Endodermal cell (in vitro differentiated cells): Measurements from ENCODE around the gene C11orf21. TPM values are rescaled to one million over a fixed set of nuclear protein-coding genes. Genes with fewer than 3 reads are reported as not detected.

Source experiments
- DNase-seq: peaks from one replicate; pipeline ENCODE4 v3.0.0-alpha.2; 2017
- H3K27ac ChIP-seq: 2 replicates; pipeline ENCODE4 v1.5.1; 2013; ENCODE audit warnings: mild to moderate bottlenecking, low read depth, low read length, moderate library complexity
- H3K27me3 ChIP-seq: 2 replicates; pipeline ENCODE4 v1.6.1; 2013; ENCODE audit warnings: mild to moderate bottlenecking, low read length, moderate library complexity; ENCODE audit not compliant: insufficient read depth, control insufficient read depth, poor library complexity, severe bottlenecking
- H3K36me3 ChIP-seq: 2 replicates; pipeline ENCODE4 v1.7.0; 2013; ENCODE audit warnings: mild to moderate bottlenecking, low read length, moderate library complexity; ENCODE audit not compliant: control insufficient read depth, insufficient read depth
- H3K4me1 ChIP-seq: one replicate; pipeline ENCODE4 v1.7.0; 2013; ENCODE audit warnings: low read length; ENCODE audit not compliant: control insufficient read depth, insufficient read depth
- H3K4me3 ChIP-seq: 2 replicates; pipeline ENCODE4 v1.5.1; 2013; ENCODE audit warnings: mild to moderate bottlenecking, low read length, moderate library complexity
- H3K9ac ChIP-seq: 2 replicates; pipeline ENCODE4 v1.6.1; 2013; ENCODE audit warnings: mild to moderate bottlenecking, low read length, moderate library complexity; ENCODE audit not compliant: poor library complexity, severe bottlenecking; ENCODE audit errors: extremely low read depth
- H3K9me3 ChIP-seq: 2 replicates; pipeline ENCODE4 v1.6.1; 2013; ENCODE audit warnings: mild to moderate bottlenecking, low read length, moderate library complexity; ENCODE audit not compliant: control insufficient read depth
- H3K27ac Mint-ChIP-seq: 2 replicates; pipeline ENCODE4 v1.8.0; 2020; ENCODE audit warnings: mixed read lengths
- H3K27me3 Mint-ChIP-seq: 2 replicates; pipeline ENCODE4 v1.8.0; 2021; ENCODE audit warnings: mild to moderate bottlenecking, mixed read lengths; ENCODE audit not compliant: insufficient read depth
- H3K36me3 Mint-ChIP-seq: 2 replicates; pipeline ENCODE4 v1.8.0; 2020; ENCODE audit warnings: low read depth, mixed read lengths
- H3K4me1 Mint-ChIP-seq: 2 replicates; pipeline ENCODE4 v1.8.0; 2020; ENCODE audit warnings: mixed read lengths
- H3K4me3 Mint-ChIP-seq: 2 replicates; pipeline ENCODE4 v1.8.0; 2020; ENCODE audit warnings: mild to moderate bottlenecking, moderate library complexity, mixed read lengths
- H3K9me3 Mint-ChIP-seq: 2 replicates; pipeline ENCODE4 v1.8.0; 2020; ENCODE audit warnings: mild to moderate bottlenecking, mixed read lengths
- WGBS, 2 experiments: methylation state at CpG; one replicate each; pipeline versions ENCODE4 v1.1.5 to v1.1.7; 2013; ENCODE audit warnings: missing lambda C conversion rate in 2 of 2, mixed read lengths in 1 of 2; ENCODE audit not compliant: insufficient coverage in 1 of 2, insufficient read length in 1 of 2; 5-methylcytosine and 5-hydroxymethylcytosine counted together
- total RNA-seq, 2 donors: library from RNA; stranded (reverse); fragmentation: NEBNext Ultra II Directional in 1 of 2; extraction: Animal tissue kit (Norgen Biotek cat#: 25700) in 1 of 2; gene quantifications; 2 replicates in 1 of 2; 3 replicates in 1 of 2; pipeline ENCODE4 v1.2.1, GENCODE V29; 2021
- TF ChIP-seq, protein P1 (sequence below): fragments of 200-600 bp; sonication (generic); conservative IDR thresholded peaks from 2 replicates; pipeline ENCODE4 v1.5.0; 2021; ENCODE audit warnings: antibody characterized with exemption, mild to moderate bottlenecking

Gene C11orf21
- total RNA-seq, 2 donors from 2014 or later, result 0.20 TPM; not detected in 1

DNA sequence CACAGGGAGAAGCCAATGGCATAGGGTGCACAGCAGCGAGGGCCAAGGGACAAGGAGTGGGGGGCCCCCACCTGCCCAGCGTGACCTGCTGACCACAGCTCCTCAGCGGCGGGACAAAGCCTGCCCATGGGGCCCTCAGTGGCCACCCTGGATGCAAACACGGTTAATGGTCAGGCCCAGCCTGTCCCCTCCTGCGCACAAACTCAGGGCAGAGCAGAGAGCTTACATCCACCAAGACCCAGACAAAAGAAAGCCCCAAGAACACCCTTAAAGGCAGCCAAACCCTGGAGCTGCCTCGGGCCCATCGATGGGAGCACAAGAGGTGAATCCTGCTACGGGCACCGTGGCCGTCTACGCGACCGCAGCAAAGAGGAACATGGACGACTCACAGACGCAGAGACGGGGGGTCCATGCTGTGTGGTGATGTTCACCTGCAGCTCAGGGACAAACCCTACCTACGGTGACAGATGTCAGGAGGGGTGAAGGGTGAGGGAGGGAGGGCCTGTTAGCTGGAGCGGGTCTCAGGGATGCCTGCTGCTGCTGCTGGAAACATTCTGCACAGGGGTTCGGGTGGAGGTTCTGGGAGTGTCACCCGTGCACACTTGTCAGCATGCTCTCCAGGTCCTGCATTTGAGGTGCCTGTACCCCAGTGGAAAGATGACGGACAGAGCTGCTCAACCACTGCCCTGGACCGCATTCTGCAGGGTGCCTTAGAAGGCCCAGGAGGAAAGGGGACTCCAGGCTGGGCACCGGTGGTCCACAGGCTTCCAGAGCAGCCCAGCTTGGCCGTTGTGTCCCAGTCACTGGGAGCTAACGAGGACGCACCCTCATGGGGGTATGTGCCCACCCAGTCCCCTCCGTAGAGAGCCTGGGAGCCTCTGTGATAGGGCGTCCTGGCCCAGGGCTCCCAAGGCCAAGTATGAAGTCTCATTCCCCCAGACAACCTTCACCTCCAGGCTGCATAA lies 42.9 kb downstream of the C11orf21 start:
- H3K27me3 ChIP-seq, result no peaks in the 10 kb centered on the region
- H3K27ac ChIP-seq, result no peak overlapping the region
- H3K4me3 ChIP-seq, result no peak overlapping the region
- H3K4me3 Mint-ChIP-seq, result no peak overlapping the region
- no peak overlapping the region for H3K27ac Mint-ChIP-seq
- peak; percentile 36 for DNase-seq
- no peaks in the 10 kb centered on the region for H3K36me3 ChIP-seq
- TF ChIP-seq, protein P1, sequence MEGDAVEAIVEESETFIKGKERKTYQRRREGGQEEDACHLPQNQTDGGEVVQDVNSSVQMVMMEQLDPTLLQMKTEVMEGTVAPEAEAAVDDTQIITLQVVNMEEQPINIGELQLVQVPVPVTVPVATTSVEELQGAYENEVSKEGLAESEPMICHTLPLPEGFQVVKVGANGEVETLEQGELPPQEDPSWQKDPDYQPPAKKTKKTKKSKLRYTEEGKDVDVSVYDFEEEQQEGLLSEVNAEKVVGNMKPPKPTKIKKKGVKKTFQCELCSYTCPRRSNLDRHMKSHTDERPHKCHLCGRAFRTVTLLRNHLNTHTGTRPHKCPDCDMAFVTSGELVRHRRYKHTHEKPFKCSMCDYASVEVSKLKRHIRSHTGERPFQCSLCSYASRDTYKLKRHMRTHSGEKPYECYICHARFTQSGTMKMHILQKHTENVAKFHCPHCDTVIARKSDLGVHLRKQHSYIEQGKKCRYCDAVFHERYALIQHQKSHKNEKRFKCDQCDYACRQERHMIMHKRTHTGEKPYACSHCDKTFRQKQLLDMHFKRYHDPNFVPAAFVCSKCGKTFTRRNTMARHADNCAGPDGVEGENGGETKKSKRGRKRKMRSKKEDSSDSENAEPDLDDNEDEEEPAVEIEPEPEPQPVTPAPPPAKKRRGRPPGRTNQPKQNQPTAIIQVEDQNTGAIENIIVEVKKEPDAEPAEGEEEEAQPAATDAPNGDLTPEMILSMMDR, result no peak
- WGBS, 2 experiments, result 92 to 96% methylated on average over 20 to 29 of the region's 29 CpGs
- no peaks in the 10 kb centered on the region for H3K9me3 ChIP-seq
- no peaks in the 10 kb centered on the region for H3K36me3 Mint-ChIP-seq
- peaks cover 20% of the 10 kb centered on the region for H3K27me3 Mint-ChIP-seq
- H3K4me1 Mint-ChIP-seq, result no peaks in the 10 kb centered on the region
- peaks cover 7% of the 10 kb centered on the region for H3K9me3 Mint-ChIP-seq
- no peak overlapping the region for H3K9ac ChIP-seq
- no peaks in the 10 kb centered on the region for H3K4me1 ChIP-seq

DNA sequence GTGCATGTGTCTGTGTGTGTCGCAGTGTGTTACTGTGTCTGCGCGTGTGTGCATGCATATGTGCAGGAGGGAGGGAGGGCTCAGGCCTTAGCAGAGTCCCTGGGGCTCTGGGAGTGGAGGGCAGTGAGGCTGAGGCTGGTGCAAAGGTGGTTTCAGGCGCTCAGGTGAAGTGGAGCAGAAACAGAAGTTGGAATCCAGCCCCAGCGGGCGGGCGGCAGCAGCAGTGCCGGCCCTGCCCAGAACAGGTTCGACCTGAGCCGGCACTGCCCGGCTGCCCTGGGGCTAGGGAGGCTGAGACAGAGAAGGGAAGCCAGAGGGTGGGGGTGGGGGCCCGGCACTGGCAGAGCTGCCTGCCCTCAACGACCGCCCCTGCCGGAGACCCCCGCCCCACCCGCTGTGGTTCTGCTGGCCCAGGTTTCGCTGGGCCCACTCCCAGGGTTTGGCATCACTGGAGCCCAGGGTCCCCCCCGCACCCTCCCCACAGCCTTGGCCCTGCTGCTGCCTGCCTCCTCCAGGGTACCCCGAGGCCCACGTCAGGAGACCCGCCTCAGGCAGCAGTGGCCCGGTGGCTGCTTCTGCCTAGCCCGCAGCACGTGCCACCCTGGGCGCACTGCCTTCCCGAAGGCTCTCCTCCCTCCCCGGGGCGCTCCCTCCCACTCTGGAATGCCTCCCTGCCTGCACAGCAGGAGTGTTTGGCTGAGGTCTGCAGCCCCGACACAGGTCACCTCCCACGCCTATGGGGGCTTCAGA lies 44.6 kb downstream of the C11orf21 start:
- Histone ChIP-seq H3K9me3 (no peaks in the 10 kb centered on the region), H3K27ac (no peak overlapping the region), H3K4me1 (no peaks in the 10 kb centered on the region), H3K36me3 (no peaks in the 10 kb centered on the region), H3K27me3 (no peaks in the 10 kb centered on the region), H3K9ac (no peak overlapping the region), H3K4me3 (no peak overlapping the region)
- peaks cover 17% of the 10 kb centered on the region for H3K27me3 Mint-ChIP-seq
- H3K27ac Mint-ChIP-seq, result no peak overlapping the region
- H3K4me3 Mint-ChIP-seq, result no peak overlapping the region
- no peaks in the 10 kb centered on the region for H3K4me1 Mint-ChIP-seq
- H3K9me3 Mint-ChIP-seq, result peaks cover 7% of the 10 kb centered on the region
- TF ChIP-seq, protein P1, result no peak
- WGBS, 2 experiments, result 94 to 96% methylated on average over 21 to 31 of the region's 31 CpGs
- H3K36me3 Mint-ChIP-seq, result no peaks in the 10 kb centered on the region
- DNase-seq, result peak; percentile 36

DNA sequence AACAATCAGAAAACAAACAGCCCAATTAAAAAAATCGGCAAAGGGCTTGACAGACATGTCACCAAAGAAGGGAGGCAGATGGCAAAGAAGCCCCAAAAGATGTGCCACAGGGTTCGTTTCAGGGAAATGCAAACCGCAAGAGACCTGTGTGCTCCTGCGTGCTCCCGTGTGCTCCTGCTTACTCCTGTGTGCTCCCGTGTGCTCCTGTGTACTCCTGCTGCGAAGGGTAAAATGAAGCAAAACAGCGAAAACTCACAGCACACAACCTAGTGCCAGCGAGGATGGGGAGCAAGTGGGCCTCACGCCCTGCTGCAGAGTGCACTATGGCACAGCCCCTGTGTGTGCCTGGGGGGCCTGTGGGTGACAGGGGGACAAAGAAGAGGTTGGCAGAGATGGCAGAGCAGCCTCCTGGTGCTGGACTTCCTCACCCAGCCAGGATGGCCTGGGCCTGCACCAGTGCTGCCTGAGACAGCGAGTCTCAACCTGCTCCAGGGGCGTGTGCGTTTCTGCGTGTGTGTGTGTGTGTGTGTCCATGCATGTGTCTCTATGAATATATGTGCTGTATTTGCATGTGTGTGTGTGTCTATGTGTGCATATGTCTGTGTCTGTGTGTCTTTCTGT lies 45.3 kb downstream of the C11orf21 start:
- Mint-ChIP-seq H3K27ac (no peak overlapping the region), H3K27me3 (peaks cover 16% of the 10 kb centered on the region), H3K4me1 (no peaks in the 10 kb centered on the region), H3K4me3 (no peak overlapping the region), H3K36me3 (no peaks in the 10 kb centered on the region), H3K9me3 (peaks cover 7% of the 10 kb centered on the region)
- H3K9me3 ChIP-seq, result no peaks in the 10 kb centered on the region
- TF ChIP-seq, protein P1, result no peak
- no peak overlapping the region for H3K9ac ChIP-seq
- no peaks in the 10 kb centered on the region for H3K4me1 ChIP-seq
- H3K4me3 ChIP-seq, result no peak overlapping the region
- no peak overlapping the region for H3K27ac ChIP-seq
- DNase-seq, result peak; percentile 22
- no peaks in the 10 kb centered on the region for H3K27me3 ChIP-seq
- 82 to 84% methylated on average over 8 to 14 of the region's 14 CpGs for WGBS, 2 experiments
- H3K36me3 ChIP-seq, result no peaks in the 10 kb centered on the region
